ENCODE measurements around the gene RNF181.

The RNF181 gene

DNA sequence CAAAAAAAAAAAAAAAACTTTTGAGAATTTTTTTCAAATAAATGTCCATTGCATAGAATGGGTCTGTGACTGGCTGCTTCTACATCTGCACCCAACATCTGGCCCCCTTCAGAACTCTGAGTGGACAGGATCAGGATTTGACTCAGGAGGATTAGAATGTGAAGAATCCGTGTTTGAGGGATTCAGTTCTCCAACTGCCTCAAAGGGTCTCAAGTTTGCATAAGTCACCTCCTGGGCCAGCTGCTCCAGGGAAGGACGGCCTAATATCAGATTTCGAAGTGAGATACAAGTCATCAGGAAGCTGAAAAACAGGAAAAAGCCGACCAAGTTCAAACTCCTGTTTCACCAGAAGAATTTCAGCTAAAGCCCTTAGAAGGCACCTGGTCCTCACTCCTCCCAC, 45.7 kb upstream of the RNF181 start:
- no peak overlapping the region for H3K4me3 ChIP-seq (ENCODE audit: low read length)
- TF ChIP-seq, protein P1, sequence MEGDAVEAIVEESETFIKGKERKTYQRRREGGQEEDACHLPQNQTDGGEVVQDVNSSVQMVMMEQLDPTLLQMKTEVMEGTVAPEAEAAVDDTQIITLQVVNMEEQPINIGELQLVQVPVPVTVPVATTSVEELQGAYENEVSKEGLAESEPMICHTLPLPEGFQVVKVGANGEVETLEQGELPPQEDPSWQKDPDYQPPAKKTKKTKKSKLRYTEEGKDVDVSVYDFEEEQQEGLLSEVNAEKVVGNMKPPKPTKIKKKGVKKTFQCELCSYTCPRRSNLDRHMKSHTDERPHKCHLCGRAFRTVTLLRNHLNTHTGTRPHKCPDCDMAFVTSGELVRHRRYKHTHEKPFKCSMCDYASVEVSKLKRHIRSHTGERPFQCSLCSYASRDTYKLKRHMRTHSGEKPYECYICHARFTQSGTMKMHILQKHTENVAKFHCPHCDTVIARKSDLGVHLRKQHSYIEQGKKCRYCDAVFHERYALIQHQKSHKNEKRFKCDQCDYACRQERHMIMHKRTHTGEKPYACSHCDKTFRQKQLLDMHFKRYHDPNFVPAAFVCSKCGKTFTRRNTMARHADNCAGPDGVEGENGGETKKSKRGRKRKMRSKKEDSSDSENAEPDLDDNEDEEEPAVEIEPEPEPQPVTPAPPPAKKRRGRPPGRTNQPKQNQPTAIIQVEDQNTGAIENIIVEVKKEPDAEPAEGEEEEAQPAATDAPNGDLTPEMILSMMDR (IDR thresholded peaks at IDR 0.05; ENCODE audit: insufficient read depth, low read depth, low read length, missing control alignments): no peak
- peak; percentile 44 for DNase-seq (ENCODE audit: low read depth)

DNA sequence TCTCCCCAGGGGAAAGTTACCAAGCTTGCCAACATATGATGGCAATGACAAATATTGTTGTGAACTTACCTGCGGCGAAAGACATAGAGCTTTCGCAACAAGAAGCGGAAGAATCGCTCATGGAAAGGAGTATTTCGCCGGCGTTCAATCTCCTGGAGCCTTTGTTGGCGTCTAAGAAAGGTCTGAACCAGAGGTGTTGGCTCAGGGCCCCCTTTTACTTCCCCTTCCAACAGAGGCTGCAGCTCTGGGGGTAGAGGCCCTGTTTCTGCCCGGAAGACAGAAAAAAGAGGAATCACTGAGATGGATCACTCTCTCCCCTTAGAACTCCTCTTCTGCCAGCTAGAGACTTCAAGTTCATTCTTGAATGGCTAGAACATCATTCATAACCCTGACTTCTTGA, 45.1 kb upstream of the RNF181 start:
- no peak for DNase-seq (ENCODE audit: low read depth)
- H3K4me3 ChIP-seq (ENCODE audit: low read length): no peak overlapping the region
- TF ChIP-seq, protein P1 (IDR thresholded peaks at IDR 0.05; ENCODE audit: insufficient read depth, low read depth, low read length, missing control alignments): no peak

DNA sequence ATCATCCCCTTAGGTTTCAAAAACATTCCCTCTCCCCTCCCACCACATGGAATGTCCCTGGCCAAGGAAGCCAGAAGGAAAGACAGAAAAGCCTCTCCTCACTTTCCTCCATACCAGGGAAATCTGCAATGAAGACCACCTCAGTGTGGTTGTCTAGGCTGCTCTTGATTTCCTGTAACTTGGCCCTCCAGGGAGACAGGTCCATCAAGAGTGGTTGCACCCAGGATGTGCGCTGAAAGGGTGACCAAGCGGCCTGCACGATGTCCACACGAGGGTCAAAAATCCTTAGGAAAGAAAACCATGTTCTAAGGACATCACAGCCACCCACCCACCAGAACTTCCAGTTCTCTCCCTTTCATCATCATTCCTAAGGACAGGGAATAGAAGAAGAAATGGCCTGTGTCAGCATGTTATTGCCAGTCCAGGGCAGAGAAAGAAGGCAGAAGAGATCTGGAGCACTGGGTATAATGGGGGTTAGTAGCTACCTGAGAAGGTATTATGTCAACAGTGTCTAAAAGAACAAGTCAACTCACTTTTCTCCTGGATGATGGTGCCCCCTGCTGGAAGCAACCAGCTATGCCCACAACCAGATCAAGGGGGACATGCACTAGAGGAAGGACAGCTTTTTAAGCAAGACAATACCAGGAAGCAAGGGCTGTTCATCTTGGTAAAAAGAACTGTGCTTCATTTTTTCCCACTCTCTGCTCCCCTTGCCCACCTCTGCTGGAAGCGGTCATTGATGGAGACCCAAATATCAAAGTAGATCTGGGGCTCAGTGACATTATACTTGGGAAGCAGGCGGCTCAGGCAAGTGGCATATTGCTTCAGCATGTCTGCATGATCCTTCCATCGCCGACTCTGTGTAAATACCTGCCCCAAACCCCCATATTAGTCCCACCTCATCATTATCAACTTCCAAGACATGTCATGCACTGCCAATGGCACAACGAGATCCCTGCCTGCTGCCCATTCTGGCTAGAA, 43.6 kb upstream of the RNF181 start:
- TF ChIP-seq, protein P1 (IDR thresholded peaks at IDR 0.05; ENCODE audit: insufficient read depth, low read depth, low read length, missing control alignments): peak; percentile 95
- no peak overlapping the region for H3K4me3 ChIP-seq (ENCODE audit: low read length)
- peak; percentile 86 for DNase-seq (ENCODE audit: low read depth)

DNA sequence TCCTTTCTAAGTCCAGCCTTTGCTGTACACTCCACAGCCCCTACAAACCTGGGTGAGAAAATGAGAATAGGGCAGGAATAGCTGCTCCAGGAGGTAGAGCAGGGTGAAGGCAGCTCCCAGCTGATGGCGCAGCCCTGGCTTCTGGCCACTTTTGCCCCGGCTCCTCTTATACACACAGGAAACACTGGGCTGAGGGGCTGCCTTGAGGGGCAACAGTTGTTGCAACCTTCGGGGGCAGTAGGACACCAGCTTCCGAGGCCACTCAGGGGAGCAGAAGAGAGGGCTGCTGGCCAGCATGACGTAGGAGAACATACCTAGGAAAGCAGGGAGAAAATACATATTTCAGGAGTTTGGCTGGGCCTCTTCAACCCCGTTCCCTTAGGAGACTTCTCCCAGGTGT, 42.4 kb upstream of the RNF181 start:
- TF ChIP-seq, protein P1 (IDR thresholded peaks at IDR 0.05; ENCODE audit: insufficient read depth, low read depth, low read length, missing control alignments): no peak
- no peak overlapping the region for H3K4me3 ChIP-seq (ENCODE audit: low read length)
- no peak for DNase-seq (ENCODE audit: low read depth)

DNA sequence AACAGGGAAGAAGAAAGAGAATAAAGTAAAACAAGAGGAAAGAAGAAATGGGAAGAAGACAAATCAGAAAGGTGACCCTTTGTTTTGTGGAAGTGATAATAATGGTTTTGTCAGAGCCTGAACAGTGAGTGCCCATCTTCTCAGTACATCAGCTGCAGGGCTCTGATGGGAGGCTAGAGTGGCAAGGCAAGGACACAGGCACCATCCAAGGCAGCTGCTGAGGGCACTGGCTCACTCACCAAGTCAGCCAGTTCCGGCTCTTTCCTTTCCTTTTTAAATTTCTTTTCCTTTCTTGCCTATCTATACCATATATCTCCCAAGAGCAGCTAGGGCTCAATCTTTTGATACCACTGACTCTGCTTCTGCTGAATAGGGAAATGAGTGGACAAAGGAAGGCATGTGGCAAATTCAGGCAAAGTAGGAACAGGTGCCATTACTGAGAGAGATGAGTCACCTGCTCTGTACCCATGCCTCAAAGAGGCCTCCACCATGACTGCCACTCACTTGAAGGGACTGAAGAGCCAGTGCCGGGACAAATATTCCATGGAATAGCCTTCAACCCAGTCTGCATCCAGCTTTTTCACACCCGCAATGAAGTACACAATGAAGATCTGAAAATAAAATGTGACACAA, 40.4 kb upstream of the RNF181 start:
- DNase-seq (ENCODE audit: low read depth): no peak
- TF ChIP-seq, protein P1 (IDR thresholded peaks at IDR 0.05; ENCODE audit: insufficient read depth, low read depth, low read length, missing control alignments): no peak
- H3K4me3 ChIP-seq (ENCODE audit: low read length): no peak overlapping the region

DNA sequence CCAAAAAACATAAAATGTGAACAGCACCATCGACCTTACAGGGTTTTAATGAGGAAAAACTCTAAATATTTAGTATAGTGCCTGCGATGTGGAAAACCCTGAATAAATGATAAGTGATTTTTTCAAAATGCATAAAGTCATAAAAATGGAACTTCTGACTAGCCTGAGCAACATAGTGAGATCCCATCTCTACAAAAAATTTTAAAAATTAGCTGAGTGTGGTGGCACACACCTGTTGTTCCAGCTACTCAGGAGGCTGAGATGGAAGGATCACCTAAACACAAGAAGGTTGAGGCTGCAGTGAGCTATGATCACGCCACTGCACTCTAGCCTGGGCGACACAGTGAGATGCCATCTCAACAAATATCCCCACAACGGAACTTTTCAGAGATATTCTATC, 38.4 kb upstream of the RNF181 start:
- no peak overlapping the region for H3K4me3 ChIP-seq (ENCODE audit: low read length)
- DNase-seq (ENCODE audit: low read depth): no peak
- TF ChIP-seq, protein P1 (IDR thresholded peaks at IDR 0.05; ENCODE audit: insufficient read depth, low read depth, low read length, missing control alignments): no peak
